Measurements from ENCODE around the gene CSNK1G1. TPM values are rescaled to one million over a fixed set of nuclear protein-coding genes. Genes with fewer than 3 reads are reported as not detected.

The CSNK1G1 gene
- polyA plus RNA-seq, 2 of the 4 experiments (the other 2 are of a cell fraction): 11.0 to 36.3 TPM

DNA sequence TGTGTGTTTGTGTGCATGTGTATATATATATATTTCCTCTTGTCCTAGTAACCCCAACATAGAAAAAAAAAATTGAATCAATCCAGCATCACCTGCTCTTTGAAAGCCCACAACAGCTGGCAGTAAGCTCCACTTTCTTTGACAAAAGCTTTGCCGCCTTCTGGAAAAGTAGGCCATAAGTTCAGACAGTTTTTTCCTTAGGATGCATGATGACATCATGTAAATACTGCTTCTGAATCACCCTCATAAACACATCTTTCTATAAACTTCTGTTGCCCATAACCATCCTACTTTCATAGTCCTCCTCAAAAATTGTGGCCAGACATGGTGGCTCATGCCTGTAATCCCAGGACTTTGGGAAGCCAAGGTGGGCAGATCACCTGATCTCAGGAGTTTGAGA is 67.4 kb downstream of the CSNK1G1 start:
- ChIA-PET POLR2A (no interaction called here), CTCF (interaction anchor here (0.9 kb wide), 1 partner anchor 15 kb away, joined by 3 read pairs; no protein-coding TSS in a partner anchor)
- TF ChIP-seq CBX8 (IDR thresholded peaks at IDR 0.05): no peak
- no peak for TF ChIP-seq CHD4 (IDR thresholded peaks at IDR 0.05; ENCODE audit: borderline replicate concordance)
- no peak for TF ChIP-seq FOXS1 (CRISPR knock-in tag; IDR thresholded peaks at IDR 0.05)
- no peak for TF ChIP-seq USF2 (IDR thresholded peaks at IDR 0.05)
- no peak for TF ChIP-seq RNF2 (IDR thresholded peaks at IDR 0.05; ENCODE audit: borderline replicate concordance, low read depth)
- TF ChIP-seq ZSCAN20 (CRISPR knock-in tag; IDR thresholded peaks at IDR 0.05): no peak
- TF ChIP-seq HMGXB4 (CRISPR knock-in tag; IDR thresholded peaks at IDR 0.05; ENCODE audit: borderline replicate concordance): no peak
- no peak for TF ChIP-seq NR3C1 (IDR thresholded peaks at IDR 0.05)
- no peak for TF ChIP-seq ZC3H11A (IDR thresholded peaks at IDR 0.05)
- TF ChIP-seq, protein P1, sequence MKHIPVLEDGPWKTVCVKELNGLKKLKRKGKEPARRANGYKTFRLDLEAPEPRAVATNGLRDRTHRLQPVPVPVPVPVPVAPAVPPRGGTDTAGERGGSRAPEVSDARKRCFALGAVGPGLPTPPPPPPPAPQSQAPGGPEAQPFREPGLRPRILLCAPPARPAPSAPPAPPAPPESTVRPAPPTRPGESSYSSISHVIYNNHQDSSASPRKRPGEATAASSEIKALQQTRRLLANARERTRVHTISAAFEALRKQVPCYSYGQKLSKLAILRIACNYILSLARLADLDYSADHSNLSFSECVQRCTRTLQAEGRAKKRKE (CRISPR knock-in tag; IDR thresholded peaks at IDR 0.05; ENCODE audit: low read depth): no peak
- TF ChIP-seq ZFP36 (IDR thresholded peaks at IDR 0.05; ENCODE audit: borderline replicate concordance, partially characterized antibody): no peak
- no peak for TF ChIP-seq HOXB5 (CRISPR knock-in tag; IDR thresholded peaks at IDR 0.05)
- TF ChIP-seq, protein P2, sequence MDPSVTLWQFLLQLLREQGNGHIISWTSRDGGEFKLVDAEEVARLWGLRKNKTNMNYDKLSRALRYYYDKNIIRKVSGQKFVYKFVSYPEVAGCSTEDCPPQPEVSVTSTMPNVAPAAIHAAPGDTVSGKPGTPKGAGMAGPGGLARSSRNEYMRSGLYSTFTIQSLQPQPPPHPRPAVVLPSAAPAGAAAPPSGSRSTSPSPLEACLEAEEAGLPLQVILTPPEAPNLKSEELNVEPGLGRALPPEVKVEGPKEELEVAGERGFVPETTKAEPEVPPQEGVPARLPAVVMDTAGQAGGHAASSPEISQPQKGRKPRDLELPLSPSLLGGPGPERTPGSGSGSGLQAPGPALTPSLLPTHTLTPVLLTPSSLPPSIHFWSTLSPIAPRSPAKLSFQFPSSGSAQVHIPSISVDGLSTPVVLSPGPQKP (IDR thresholded peaks at IDR 0.05; ENCODE audit: low read depth, low read length): no peak
- Histone ChIP-seq H3K4me1 (peaks cover 34% of the 10 kb centered on the region), H3K9me3 (no peaks in the 10 kb centered on the region), H3K4me2 (no peak overlapping the region), H3K27ac (no peak overlapping the region), H3K4me3 (no peak overlapping the region)
- FAIRE-seq (no peak), DNase-seq (ENCODE audit: low read depth in 1 of 2, low spot score in 1 of 2) (no peak), ATAC-seq (no peak)
- 94% methylated on average over 1 of the region's 1 CpG for WGBS (ENCODE audit: missing lambda C conversion rate)

DNA sequence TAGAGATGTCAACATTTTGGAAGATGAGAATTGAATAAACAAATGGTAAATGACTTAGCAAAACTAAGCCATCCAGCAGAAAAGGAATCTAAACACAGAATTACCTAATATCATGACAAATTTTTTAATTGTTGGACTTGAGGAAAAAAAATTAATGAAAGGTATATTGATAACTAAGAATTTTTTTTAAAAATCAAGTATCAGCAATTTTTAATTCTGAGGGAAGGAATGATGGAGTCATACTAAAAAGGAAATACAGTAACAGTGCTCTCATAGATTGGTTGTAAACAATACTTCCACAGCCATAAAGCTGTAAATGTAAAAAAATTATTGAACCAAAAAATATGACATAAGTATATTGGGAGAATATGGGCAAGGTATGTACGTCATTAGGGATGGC is 68.0 kb downstream of the CSNK1G1 start:
- CTCF ChIA-PET: interaction anchor here (0.6 to 0.9 kb wide), 2 partner anchors 14 to 687 kb away, joined by 3 read pairs; no protein-coding TSS in a partner anchor
- H3K4me3 ChIP-seq: no peak overlapping the region
- no peak for FAIRE-seq
- peaks cover 36% of the 10 kb centered on the region for H3K4me1 ChIP-seq
- H3K27ac ChIP-seq: no peak overlapping the region
- WGBS (ENCODE audit: missing lambda C conversion rate): 86% methylated on average over 1 of the region's 1 CpG
- no peak for ATAC-seq
- POLR2A ChIA-PET: no interaction called here
- H3K4me2 ChIP-seq: no peak overlapping the region
- DNase-seq (ENCODE audit: low read depth in 1 of 2, low spot score in 1 of 2): no peak
- H3K9me3 ChIP-seq: no peaks in the 10 kb centered on the region
- TF ChIP-seq MAFK (IDR thresholded peaks at IDR 0.05; ENCODE audit: partially characterized antibody) (peak; percentile 85), HDAC2 (IDR thresholded peaks at IDR 0.05) (no peak)

DNA sequence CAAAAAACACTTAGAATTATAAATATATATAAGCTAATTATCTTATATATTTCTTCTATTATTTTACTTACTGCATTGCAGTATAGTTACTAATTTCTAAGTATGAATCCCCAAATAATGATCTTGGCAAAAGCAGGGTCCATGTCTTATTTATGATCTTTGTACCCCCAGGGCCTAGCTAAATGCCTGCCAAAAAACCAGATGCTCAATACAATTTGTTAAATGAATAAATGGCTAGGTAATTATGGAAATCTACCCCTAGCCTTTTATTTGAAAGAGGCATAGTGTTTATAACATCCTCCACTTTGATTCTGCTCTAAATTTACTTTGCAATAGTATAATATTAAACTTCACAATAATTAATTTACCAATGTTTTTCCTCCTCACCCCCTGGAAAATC is 69.5 kb downstream of the CSNK1G1 start:
- H3K9me3 ChIP-seq: no peaks in the 10 kb centered on the region
- peaks cover 36% of the 10 kb centered on the region for H3K4me1 ChIP-seq
- H3K27ac ChIP-seq: no peak overlapping the region
- no peak overlapping the region for H3K4me2 ChIP-seq
- no peak overlapping the region for H3K4me3 ChIP-seq
- no peak for FAIRE-seq
- ChIA-PET POLR2A (interaction anchor here (0.8 kb wide), 1 partner anchor 11 kb away, joined by 4 read pairs; no protein-coding TSS in a partner anchor), CTCF (interaction anchor here (0.6 kb wide), 1 partner anchor 80 kb away, joined by 3 read pairs; no protein-coding TSS in a partner anchor)
- ATAC-seq: no peak
- TF ChIP-seq, protein P1 (CRISPR knock-in tag; IDR thresholded peaks at IDR 0.05; ENCODE audit: low read depth): no peak
- no peak for TF ChIP-seq CHD4 (IDR thresholded peaks at IDR 0.05; ENCODE audit: borderline replicate concordance)
- TF ChIP-seq NPAS2 (CRISPR knock-in tag; IDR thresholded peaks at IDR 0.05; ENCODE audit: borderline replicate concordance): no peak
- TF ChIP-seq ZNF302 (CRISPR knock-in tag; IDR thresholded peaks at IDR 0.05): no peak
- TF ChIP-seq HOXA7 (CRISPR knock-in tag; IDR thresholded peaks at IDR 0.05): no peak
- TF ChIP-seq CBX8 (IDR thresholded peaks at IDR 0.05): no peak
- TF ChIP-seq HMGXB4 (CRISPR knock-in tag; IDR thresholded peaks at IDR 0.05; ENCODE audit: borderline replicate concordance): no peak
- TF ChIP-seq USF2 (IDR thresholded peaks at IDR 0.05): no peak
- no peak for TF ChIP-seq FOXS1 (CRISPR knock-in tag; IDR thresholded peaks at IDR 0.05)
- TF ChIP-seq E2F6 (IDR thresholded peaks at IDR 0.05; ENCODE audit: borderline replicate concordance, low read depth): no peak
- no peak for TF ChIP-seq GATA3 (IDR thresholded peaks at IDR 0.05; ENCODE audit: borderline replicate concordance)
- no peak for TF ChIP-seq KDM1A (IDR thresholded peaks at IDR 0.05; ENCODE audit: low read depth)
- TF ChIP-seq JUNB (IDR thresholded peaks at IDR 0.05): no peak
- DNase-seq (ENCODE audit: low read depth in 1 of 2, low spot score in 1 of 2): no peak

All from A549 (cell line).